GM21717 (cell line): ENCODE results near the gene PKD1L1.

ENCODE experiments used
- ATAC-seq: cut with Tn5 transposase; IDR thresholded peaks from one replicate; pipeline ENCODE4 v1.9.1; 2021; ENCODE audit warnings: mild to moderate bottlenecking, moderate library complexity; ENCODE audit not compliant: unreplicated experiment

Gene PKD1L1

GRCh38 chr7:47826754-47827153 is 121.5 kb downstream of the PKD1L1 start:
- no peak for ATAC-seq

GRCh38 chr7:47819607-47819920 is 128.7 kb downstream of the PKD1L1 start:
- no peak for ATAC-seq

- peak; percentile 56 for ATAC-seq
Measured at GRCh38 chr7:47818796-47819606, 129.3 kb downstream of the PKD1L1 start.

GRCh38 chr7:47817917-47818316 is 130.3 kb downstream of the PKD1L1 start:
- no peak for ATAC-seq

- ATAC-seq, result no peak
Measured at GRCh38 chr7:47816647-47817046, 131.6 kb downstream of the PKD1L1 start.

GRCh38 chr7:47815867-47816266 is 132.4 kb downstream of the PKD1L1 start:
- no peak for ATAC-seq

GRCh38 chr7:47814905-47815613 is 133.2 kb downstream of the PKD1L1 start:
- no peak for ATAC-seq

GRCh38 chr7:47813620-47814260 is 134.5 kb downstream of the PKD1L1 start:
- ATAC-seq, result no peak

- no peak for ATAC-seq
Measured at GRCh38 chr7:47812429-47813136, 135.7 kb downstream of the PKD1L1 start.

- ATAC-seq, result no peak
Measured at GRCh38 chr7:47811632-47812380, 136.5 kb downstream of the PKD1L1 start.

- no peak for ATAC-seq
Measured at GRCh38 chr7:47809387-47809786, 138.9 kb downstream of the PKD1L1 start.

- ATAC-seq, result no peak
Measured at GRCh38 chr7:47808321-47808720, 139.9 kb downstream of the PKD1L1 start.

GRCh38 chr7:47807756-47808155 is 140.5 kb downstream of the PKD1L1 start:
- ATAC-seq, result no peak

GRCh38 chr7:47807126-47807525 is 141.1 kb downstream of the PKD1L1 start:
- ATAC-seq, result no peak

- no peak for ATAC-seq
Measured at GRCh38 chr7:47806701-47807103, 141.6 kb downstream of the PKD1L1 start.

GRCh38 chr7:47804767-47805545 is 143.3 kb downstream of the PKD1L1 start:
- ATAC-seq, result no peak

- no peak for ATAC-seq
Measured at GRCh38 chr7:47803846-47804245, 144.4 kb downstream of the PKD1L1 start.

- ATAC-seq, result no peak
Measured at GRCh38 chr7:47803025-47803424, 145.2 kb downstream of the PKD1L1 start.

GRCh38 chr7:47801423-47801822 is 146.8 kb downstream of the PKD1L1 start:
- ATAC-seq, result no peak

- no peak for ATAC-seq
Measured at GRCh38 chr7:47799524-47799923, 148.7 kb downstream of the PKD1L1 start.
